PFSK-1 (cell line): Measurements from ENCODE around the gene ATP6V1F.

Experiments used
- FOXP2 ChIP-seq: optimal IDR thresholded peaks from 2 replicates; pipeline ENCODE3; 2011; ENCODE audit warnings: borderline replicate concordance, control low read depth, inconsistent platforms; ENCODE audit not compliant: insufficient read depth; ENCODE audit errors: extremely low read length, extremely low read depth
- POLR2AphosphoS5 ChIP-seq: IDR thresholded peaks from 2 replicates; pipeline ENCODE4 v1.6.1; 2012; ENCODE audit warnings: low read depth, mild to moderate bottlenecking, control low read depth, low read length, moderate library complexity
- TAF1 ChIP-seq: IDR thresholded peaks from 2 replicates; pipeline ENCODE4 v1.6.1; 2012; ENCODE audit warnings: low read length, control low read depth, borderline replicate concordance; ENCODE audit not compliant: insufficient read depth
- TF ChIP-seq, protein P1 (sequence below), 2 experiments: IDR thresholded peaks; 2 replicates each; pipeline versions ENCODE4 v1.6.1 to v1.8.0; 2011 to 2012; ENCODE audit warnings: low read depth in 2 of 2, low read length in 2 of 2, control low read depth in 1 of 2, inconsistent platforms in 1 of 2, mild to moderate bottlenecking in 1 of 2, moderate library complexity in 1 of 2; ENCODE audit not compliant: insufficient read depth in 1 of 2

DNA sequence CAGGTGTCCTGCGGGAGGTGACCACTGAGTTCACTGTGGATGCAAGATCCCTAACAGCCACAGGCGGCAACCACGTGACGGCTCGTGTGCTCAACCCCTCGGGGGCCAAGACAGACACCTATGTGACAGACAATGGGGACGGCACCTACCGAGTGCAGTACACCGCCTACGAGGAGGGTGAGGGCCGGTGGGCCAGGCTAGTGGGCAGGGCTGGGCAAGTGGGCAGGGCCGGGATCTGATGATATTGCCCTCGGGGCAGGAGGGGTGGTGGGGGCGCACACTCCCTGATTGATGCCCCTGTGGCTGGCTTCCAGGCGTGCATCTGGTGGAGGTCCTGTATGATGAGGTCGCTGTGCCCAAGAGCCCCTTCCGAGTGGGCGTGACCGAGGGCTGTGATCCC lies 16.7 kb upstream of the ATP6V1F start:
- TF ChIP-seq, protein P1, sequence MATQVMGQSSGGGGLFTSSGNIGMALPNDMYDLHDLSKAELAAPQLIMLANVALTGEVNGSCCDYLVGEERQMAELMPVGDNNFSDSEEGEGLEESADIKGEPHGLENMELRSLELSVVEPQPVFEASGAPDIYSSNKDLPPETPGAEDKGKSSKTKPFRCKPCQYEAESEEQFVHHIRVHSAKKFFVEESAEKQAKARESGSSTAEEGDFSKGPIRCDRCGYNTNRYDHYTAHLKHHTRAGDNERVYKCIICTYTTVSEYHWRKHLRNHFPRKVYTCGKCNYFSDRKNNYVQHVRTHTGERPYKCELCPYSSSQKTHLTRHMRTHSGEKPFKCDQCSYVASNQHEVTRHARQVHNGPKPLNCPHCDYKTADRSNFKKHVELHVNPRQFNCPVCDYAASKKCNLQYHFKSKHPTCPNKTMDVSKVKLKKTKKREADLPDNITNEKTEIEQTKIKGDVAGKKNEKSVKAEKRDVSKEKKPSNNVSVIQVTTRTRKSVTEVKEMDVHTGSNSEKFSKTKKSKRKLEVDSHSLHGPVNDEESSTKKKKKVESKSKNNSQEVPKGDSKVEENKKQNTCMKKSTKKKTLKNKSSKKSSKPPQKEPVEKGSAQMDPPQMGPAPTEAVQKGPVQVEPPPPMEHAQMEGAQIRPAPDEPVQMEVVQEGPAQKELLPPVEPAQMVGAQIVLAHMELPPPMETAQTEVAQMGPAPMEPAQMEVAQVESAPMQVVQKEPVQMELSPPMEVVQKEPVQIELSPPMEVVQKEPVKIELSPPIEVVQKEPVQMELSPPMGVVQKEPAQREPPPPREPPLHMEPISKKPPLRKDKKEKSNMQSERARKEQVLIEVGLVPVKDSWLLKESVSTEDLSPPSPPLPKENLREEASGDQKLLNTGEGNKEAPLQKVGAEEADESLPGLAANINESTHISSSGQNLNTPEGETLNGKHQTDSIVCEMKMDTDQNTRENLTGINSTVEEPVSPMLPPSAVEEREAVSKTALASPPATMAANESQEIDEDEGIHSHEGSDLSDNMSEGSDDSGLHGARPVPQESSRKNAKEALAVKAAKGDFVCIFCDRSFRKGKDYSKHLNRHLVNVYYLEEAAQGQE (IDR thresholded peaks at IDR 0.05; ENCODE audit: insufficient read depth in 1 of 2, low read depth in 2 of 2, low read length in 2 of 2), result no peak
- TF ChIP-seq POLR2AphosphoS5 (0 out of 2 replicates have a peak, but pooled peaks have one; percentile 15), TAF1 (no peak), FOXP2 (no peak)
